GM18511 (cell line): ENCODE results near the gene SMAD2.
"Not testable (repeated sequence)": the region's sequence is repeated elsewhere in the genome, so short reads cannot be mapped to it uniquely, and the experiment has no call there.

ENCODE experiments used
- ATAC-seq: cut with Tn5 transposase; IDR thresholded peaks from one replicate; pipeline ENCODE4 v1.9.1; 2021; ENCODE audit warnings: mild to moderate bottlenecking, moderate library complexity; ENCODE audit not compliant: unreplicated experiment

The SMAD2 gene

GRCh38 chr18:47797126-47797525 is 133.3 kb downstream of the SMAD2 start:
- ATAC-seq = no peak

- ATAC-seq = no peak
Observed at GRCh38 chr18:47795434-47795814, 135.0 kb downstream of the SMAD2 start.

- ATAC-seq = no peak
Observed at GRCh38 chr18:47794725-47795433, 135.6 kb downstream of the SMAD2 start.

GRCh38 chr18:47793609-47794008 is 136.8 kb downstream of the SMAD2 start:
- no peak for ATAC-seq

- no peak for ATAC-seq
Observed at GRCh38 chr18:47791461-47791985, 138.9 kb downstream of the SMAD2 start.

- no peak for ATAC-seq
Observed at GRCh38 chr18:47790036-47790435, 140.4 kb downstream of the SMAD2 start.

GRCh38 chr18:47788621-47789020 is 141.8 kb downstream of the SMAD2 start:
- ATAC-seq = no peak

- ATAC-seq = no peak
Observed at GRCh38 chr18:47781561-47781960, 148.9 kb downstream of the SMAD2 start.

GRCh38 chr18:47780011-47780725 is 150.3 kb downstream of the SMAD2 start:
- no peak for ATAC-seq

GRCh38 chr18:47779381-47779780 is 151.1 kb downstream of the SMAD2 start:
- no peak for ATAC-seq

GRCh38 chr18:47777626-47778025 is 152.8 kb downstream of the SMAD2 start:
- no peak for ATAC-seq

GRCh38 chr18:47775961-47776360 is 154.5 kb downstream of the SMAD2 start:
- no peak for ATAC-seq

- no peak for ATAC-seq
Observed at GRCh38 chr18:47773931-47774330, 156.5 kb downstream of the SMAD2 start.

GRCh38 chr18:47772374-47773248 is 157.8 kb downstream of the SMAD2 start:
- ATAC-seq = peak; percentile 63

GRCh38 chr18:47771922-47772321 is 158.5 kb downstream of the SMAD2 start:
- ATAC-seq = no peak

GRCh38 chr18:47767699-47768098 is 162.8 kb downstream of the SMAD2 start:
- ATAC-seq = no peak

GRCh38 chr18:47767198-47767597 is 163.3 kb downstream of the SMAD2 start:
- not testable (repeated sequence) for ATAC-seq
